ENCODE data around the gene DPYSL4. TPM values are rescaled to one million over a fixed set of nuclear protein-coding genes. Genes with fewer than 3 reads are reported as not detected.

Gene DPYSL4
- total and polyA plus RNA-seq, 2 of the 4 experiments (the other 2 are of a cell fraction): 8.1 to 30.5 TPM

DNA sequence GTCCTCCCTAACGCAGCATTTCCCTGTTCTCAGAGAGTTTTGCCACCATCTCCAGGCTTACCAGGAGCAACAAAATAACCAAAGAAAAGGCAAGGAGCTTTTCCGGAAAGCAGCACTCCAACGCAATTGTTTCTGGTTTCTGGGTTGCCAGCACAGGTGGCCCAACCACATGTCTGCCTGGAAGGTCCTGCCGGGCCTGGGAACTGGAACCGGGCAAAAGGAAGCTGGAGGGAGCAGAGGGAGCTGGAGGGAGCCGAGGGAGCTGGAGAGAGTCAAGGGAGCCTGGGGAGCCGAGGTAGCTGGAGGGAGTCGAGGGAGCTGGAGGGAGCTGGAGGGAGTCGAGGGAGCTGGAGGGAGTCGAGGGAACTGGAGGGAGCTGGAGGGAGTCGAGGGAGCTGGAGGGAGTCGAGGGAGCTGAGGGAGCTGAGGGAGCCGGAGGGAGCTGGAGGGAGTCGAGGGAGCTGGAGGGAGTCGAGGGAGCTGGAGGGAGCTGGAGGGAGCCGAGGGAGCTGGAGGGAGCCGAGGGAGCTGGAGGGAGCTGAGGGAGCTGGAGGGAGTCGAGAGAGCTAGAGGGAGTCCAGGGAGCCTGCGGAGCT, 66.4 kb downstream of the DPYSL4 start:
- Histone ChIP-seq H3K56ac (ENCODE audit: extremely low read depth, insufficient read depth, low read length) (no peak overlapping the region), H4K91ac (ENCODE audit: insufficient read depth, low read depth, low read length) (no peak overlapping the region), H2AK9ac (replicated peaks; ENCODE audit: low read depth, low read length, poor library complexity) (no peak overlapping the region), H3K18ac (ENCODE audit: low read depth, low read length) (no peak overlapping the region), H3K4me3 (ENCODE audit: insufficient read depth, low read depth, low read length) (no peak overlapping the region), H3K9me3 (ENCODE audit: control insufficient read depth, insufficient read depth, low read length) (no peaks in the 10 kb centered on the region), H2BK120ac (ENCODE audit: low read depth, low read length) (no peak overlapping the region), H3K9ac (ENCODE audit: low read depth, low read length) (no peak overlapping the region), H2AFZ (replicated peaks; ENCODE audit: low read length, poor library complexity) (no peak overlapping the region), H2BK5ac (ENCODE audit: low read depth, low read length, poor library complexity, severe bottlenecking) (no peak overlapping the region), H4K8ac (ENCODE audit: low read depth in 2 of 2, low read length in 2 of 2) (no peak overlapping the region), H2AK5ac (ENCODE audit: low read depth, low read length) (no peak overlapping the region), H2BK15ac (ENCODE audit: low read depth, low read length) (no peak overlapping the region), H4K20me1 (ENCODE audit: insufficient read depth, low read length) (no peaks in the 10 kb centered on the region), H3K27me3 (ENCODE audit: control insufficient read depth, insufficient read depth, low read length) (no peaks in the 10 kb centered on the region; the same call in 1 of the 2 replicates), H3K4ac (ENCODE audit: low read depth, low read length) (no peak overlapping the region), H4K5ac (ENCODE audit: low read depth, low read length) (no peak overlapping the region), H3K79me1 (ENCODE audit: low read depth in 1 of 2, low read length in 2 of 2) (no peaks in the 10 kb centered on the region), H3K14ac (replicated peaks; ENCODE audit: low read depth, low read length) (no peak overlapping the region), H3K23ac (ENCODE audit: low read depth, low read length) (no peak overlapping the region), H3K27ac (ENCODE audit: insufficient read depth, low read length) (no peak overlapping the region), H3K36me3 (ENCODE audit: control insufficient read depth, insufficient read depth, low read length) (no peaks in the 10 kb centered on the region), H3K4me2 (ENCODE audit: low read depth, low read length) (no peak overlapping the region), H2BK20ac (ENCODE audit: low read depth, low read length) (no peak overlapping the region), H3K9me1 (ENCODE audit: insufficient read depth, low read length) (no peaks in the 10 kb centered on the region), H3K4me1 (ENCODE audit: control insufficient read depth, insufficient read depth, low read length) (no peaks in the 10 kb centered on the region; the same call in 1 of the 2 replicates)
- dilution Hi-C loops (cut with HindIII; ENCODE audit: low sequenced_read_pairs, unreplicated experiment) (no loop called here), intact Hi-C loops (cut with micrococcal nuclease) (no loop called here), in situ Hi-C loops (cut with MboI; ENCODE audit: low sequenced_read_pairs) (no loop called here)
- 47% methylated on average over 7 of the region's 19 CpGs; no CpG with 5 or more reads in 1 of the 2 experiments for WGBS, 2 experiments (ENCODE audit: extremely low coverage in 2 of 2, insufficient read length in 1 of 2)
- DNase-seq (no peak), ATAC-seq (ENCODE audit: low read depth) (no peak)
- BruUV-seq (replicated peaks): no TSS peak
- ChIA-PET POLR2A (ENCODE audit: unreplicated experiment) (no interaction called here), CTCF (interaction anchor here (0.6 kb wide), 1 partner anchor 74 kb away, joined by 4 read pairs; no protein-coding TSS in a partner anchor)
- TF ChIP-seq, protein P1, sequence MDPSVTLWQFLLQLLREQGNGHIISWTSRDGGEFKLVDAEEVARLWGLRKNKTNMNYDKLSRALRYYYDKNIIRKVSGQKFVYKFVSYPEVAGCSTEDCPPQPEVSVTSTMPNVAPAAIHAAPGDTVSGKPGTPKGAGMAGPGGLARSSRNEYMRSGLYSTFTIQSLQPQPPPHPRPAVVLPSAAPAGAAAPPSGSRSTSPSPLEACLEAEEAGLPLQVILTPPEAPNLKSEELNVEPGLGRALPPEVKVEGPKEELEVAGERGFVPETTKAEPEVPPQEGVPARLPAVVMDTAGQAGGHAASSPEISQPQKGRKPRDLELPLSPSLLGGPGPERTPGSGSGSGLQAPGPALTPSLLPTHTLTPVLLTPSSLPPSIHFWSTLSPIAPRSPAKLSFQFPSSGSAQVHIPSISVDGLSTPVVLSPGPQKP (IDR thresholded peaks at IDR 0.05; ENCODE audit: borderline replicate concordance, low read depth, low read length): no peak
- TF ChIP-seq, protein P2, sequence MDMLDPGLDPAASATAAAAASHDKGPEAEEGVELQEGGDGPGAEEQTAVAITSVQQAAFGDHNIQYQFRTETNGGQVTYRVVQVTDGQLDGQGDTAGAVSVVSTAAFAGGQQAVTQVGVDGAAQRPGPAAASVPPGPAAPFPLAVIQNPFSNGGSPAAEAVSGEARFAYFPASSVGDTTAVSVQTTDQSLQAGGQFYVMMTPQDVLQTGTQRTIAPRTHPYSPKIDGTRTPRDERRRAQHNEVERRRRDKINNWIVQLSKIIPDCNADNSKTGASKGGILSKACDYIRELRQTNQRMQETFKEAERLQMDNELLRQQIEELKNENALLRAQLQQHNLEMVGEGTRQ (IDR thresholded peaks at IDR 0.05; ENCODE audit: low read depth, low read length): no peak
- TF ChIP-seq CHD1 (IDR thresholded peaks at IDR 0.05; ENCODE audit: low read depth, low read length): no peak
- TF ChIP-seq RAD21 (IDR thresholded peaks at IDR 0.05; ENCODE audit: low read length): no peak
- no peak for TF ChIP-seq FOS (IDR thresholded peaks at IDR 0.05; ENCODE audit: low read depth, low read length)
- TF ChIP-seq, protein P3, sequence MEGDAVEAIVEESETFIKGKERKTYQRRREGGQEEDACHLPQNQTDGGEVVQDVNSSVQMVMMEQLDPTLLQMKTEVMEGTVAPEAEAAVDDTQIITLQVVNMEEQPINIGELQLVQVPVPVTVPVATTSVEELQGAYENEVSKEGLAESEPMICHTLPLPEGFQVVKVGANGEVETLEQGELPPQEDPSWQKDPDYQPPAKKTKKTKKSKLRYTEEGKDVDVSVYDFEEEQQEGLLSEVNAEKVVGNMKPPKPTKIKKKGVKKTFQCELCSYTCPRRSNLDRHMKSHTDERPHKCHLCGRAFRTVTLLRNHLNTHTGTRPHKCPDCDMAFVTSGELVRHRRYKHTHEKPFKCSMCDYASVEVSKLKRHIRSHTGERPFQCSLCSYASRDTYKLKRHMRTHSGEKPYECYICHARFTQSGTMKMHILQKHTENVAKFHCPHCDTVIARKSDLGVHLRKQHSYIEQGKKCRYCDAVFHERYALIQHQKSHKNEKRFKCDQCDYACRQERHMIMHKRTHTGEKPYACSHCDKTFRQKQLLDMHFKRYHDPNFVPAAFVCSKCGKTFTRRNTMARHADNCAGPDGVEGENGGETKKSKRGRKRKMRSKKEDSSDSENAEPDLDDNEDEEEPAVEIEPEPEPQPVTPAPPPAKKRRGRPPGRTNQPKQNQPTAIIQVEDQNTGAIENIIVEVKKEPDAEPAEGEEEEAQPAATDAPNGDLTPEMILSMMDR (conservative IDR thresholded peaks at IDR 0.05; ENCODE audit: low read depth, low read length): no peak
- TF ChIP-seq MAFK (IDR thresholded peaks at IDR 0.05; ENCODE audit: low read depth, low read length): no peak

All from IMR-90 (cell line).